NCI-H510A treated with DMSO at 0.1 percent for 48 hours (cell line): ENCODE data around the gene GAB2.
A peak's percentile ranks its signal among the peaks of the same experiment; 100 is the strongest.

ENCODE experiments used
- DNase-seq: peaks from one replicate; lab custom pipeline; 2025; lab: John Stamatoyannopoulos, UW

GAB2 gene

DNA sequence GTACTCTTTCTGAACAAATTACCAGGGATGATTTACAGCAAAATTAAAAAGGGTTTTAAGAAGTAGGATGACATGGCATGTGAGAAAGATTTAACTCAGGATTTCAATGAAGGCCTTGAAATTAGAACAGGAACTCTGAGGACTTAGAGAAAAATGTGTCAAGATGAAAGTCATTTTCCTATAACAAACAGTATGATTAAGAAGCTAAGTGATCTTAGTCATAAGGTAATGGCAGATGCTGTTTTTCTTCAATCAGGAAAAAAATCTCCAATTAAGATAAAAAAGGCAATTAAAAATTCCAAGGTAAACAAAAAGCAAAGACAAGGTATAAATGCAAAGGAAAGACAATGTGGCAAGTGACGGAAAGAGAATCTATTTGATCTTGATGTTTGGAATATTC, 73.5 kb downstream of the GAB2 start:
- DNase-seq = no peak

GRCh38 chr11:78343303-78343702, 74.3 kb downstream of the GAB2 start:
- DNase-seq = no peak

DNA sequence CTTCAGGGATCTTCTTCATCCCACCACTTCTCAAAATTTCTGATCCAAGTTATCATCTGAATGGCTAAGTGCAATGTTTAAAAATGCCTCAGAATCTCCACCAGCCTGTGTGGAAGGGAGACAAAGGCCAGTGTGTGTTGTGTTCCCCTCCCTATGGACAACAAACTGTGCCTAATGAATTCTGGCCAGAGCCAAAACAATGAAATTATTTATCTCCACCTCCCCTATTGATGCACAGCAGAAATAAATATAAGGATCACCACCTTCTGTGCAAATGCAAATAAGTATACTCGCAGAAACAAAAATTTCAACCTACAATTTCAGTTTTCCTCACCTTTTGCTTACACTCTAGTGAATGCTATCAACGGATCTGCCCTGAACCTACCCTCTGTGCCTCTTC, 75.8 kb downstream of the GAB2 start:
- no peak for DNase-seq

DNA sequence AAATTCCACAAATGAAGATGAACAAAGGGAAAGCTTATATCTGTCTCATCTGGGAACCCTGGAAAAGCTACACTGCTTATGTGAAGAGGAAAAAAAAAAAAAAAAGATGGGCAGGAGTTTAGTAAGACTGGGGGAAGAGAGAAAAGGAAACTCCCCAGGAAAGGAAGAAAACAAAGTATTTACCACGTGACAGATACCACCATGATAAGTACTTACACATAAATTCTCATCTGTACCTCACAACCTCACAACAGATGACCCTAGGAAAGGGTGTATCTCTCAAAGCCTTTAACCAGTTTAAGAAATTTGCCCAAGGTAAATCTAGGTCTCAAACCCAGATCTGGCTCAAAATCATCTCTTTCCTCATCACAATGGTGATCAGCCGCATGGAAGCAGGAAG, 77.1 kb downstream of the GAB2 start:
- DNase-seq = no peak

DNA sequence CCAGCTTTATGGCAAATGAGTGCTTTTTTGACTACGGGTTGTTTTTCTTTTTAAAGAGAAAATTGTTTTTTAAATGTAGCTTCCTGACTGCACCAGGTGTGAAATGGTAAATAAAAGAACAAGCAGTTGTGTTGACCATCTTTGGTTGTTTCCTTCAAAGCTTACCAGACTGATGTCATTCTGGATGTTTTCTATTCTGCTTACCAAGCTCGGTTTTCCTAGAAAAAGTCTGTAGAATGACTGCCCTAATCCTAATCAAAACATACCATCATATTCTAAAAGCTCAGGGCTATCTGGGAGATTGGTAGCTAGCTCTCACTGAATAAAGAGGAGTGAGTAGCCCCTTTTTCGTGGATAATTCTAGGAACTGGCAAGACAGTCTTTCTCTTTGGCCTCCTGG, 77.7 kb downstream of the GAB2 start:
- no peak for DNase-seq

- peak; percentile 8 for DNase-seq
Observed at GRCh38 chr11:78339483-78339882, 78.1 kb downstream of the GAB2 start.

DNA sequence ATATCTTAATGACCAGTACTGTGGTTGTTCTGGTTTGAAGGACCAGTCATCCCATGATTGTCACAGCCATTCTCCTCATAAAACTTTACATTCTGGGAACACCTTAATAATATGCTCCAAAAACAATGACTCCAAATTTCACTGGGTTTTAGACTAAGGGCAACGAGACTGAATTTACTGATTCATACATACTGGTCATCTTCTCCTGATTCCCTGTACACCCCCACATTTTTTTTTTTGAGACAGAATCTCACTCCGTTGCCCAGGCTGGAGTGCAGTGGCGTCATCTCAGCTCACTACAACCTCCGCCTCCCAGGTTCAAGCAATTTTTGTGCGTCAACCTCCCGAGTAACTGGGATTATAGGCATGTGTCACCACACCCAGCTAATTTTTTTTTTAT, 78.9 kb downstream of the GAB2 start:
- DNase-seq = no peak

- no peak for DNase-seq
Observed at GRCh38 chr11:78338138-78338537, 79.5 kb downstream of the GAB2 start.

- DNase-seq = no peak
Observed at GRCh38 chr11:78337554-78337924, 80.1 kb downstream of the GAB2 start.

DNA sequence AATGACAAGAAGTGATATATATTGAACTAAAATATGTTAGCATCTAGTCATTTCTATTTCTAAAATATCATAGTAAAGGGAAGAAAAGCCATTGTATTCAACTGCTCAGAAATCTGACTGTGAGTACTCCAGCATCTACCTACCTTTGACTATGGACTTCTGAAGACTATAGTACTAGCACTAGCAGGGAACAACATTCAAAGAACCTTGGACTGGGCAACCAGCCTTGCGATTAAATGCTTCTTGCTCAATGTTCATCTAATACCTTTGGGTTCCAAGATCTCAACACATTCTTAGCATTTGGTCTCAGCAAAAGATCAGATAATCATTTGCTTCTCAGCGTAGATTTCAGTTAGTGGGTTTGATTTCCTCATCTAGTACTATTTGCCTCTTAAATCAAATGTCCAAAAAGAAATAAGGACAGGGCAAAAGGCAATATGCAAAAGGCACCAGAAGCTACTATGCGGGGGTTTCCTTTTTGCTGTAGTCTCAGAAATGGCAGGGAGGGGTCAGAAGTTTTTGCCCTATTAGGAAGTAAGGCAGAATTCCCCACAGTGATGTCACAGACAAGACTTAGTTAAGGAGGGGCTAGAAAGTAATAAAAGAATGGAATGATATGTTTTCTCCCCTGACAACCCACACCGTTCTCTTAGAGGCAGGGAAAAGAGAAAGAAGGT, 80.6 kb downstream of the GAB2 start:
- DNase-seq = no peak

DNA sequence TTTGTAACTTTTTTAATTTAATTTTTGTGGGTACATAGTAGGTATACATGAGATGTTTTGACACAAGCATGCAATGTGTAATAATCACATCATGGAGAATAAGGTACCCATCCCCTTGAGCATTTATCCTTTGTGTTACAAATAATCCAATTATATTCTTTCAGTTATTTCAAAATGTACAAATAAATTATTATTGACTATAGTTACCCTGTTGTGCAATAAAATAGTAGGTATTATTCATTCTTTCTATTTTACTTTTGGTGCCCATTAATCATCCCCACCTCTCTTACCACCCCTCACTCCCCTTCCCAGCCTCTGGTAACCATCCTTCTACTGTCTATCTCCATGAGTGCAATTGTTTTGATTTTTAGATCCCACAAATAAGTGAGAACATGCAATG, 83.5 kb downstream of the GAB2 start:
- DNase-seq = no peak

DNA sequence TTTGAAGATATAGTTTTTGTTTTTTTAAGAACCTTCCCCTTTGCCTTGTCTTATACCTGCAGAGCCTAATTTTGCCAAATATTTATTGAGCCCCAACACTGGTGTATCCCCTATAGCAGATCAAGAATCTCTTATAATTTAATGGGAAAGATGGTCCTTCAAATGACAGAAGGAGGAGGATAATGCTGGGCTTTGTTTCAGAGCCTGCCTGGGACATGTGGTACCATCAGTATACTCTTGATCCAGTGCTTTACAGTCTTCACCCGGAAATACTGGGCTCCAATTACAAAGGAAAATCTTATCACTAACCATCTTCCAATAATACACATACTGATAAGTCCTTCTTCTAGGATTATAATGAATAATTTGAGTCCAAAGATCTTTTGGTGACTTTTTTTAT, 84.7 kb downstream of the GAB2 start:
- DNase-seq = no peak

DNA sequence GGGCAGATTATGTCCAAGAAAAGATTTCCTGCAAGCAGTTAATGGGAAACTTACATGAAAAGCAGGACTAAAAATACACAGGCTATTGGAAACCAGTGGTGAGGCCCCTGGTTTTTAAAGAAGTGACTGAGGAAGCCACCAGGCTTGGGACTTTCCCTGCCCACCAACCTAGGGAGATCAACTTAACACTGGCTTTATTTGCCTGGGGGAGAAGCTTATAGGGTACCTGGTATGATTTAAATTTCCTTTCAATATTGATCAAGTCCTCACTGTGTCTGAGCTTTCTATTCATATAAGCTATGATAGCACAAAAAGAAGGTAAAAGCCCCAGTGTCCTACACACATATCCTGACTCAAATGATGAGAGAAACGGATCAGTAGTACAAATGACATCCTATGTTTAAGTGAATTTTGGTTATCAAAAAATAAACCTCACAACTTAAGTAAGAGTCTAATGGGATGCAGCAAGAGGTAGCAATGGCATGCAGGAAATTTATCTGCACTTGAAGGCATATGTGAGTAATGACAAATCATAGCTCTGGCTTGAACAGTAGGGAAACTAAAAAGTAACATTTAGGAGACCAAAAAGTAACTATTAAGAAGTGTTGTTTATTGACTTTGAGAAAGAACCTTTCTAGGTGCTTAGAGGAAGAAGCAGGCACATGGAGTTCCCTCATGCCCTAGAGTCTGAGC, 85.3 kb downstream of the GAB2 start:
- no peak for DNase-seq

DNA sequence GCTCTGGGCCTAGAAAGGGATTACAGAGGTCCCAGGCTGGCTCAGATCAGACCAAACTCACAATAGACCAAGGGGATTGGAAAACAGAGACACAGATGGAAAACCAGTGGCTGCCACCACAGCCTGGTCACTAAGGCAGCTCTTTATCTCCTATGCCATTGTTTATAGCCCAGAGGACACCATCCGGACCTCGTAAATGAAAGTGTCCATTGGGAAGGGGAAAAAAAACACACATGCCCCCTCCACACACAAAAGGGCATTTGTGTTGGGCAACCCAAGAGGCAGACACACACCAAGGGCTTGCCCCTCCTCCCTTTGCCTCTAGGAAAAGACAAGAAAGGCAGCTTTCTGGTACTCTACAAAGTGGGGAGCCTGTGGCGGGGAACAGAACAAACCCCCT, 85.9 kb downstream of the GAB2 start:
- no peak for DNase-seq

DNA sequence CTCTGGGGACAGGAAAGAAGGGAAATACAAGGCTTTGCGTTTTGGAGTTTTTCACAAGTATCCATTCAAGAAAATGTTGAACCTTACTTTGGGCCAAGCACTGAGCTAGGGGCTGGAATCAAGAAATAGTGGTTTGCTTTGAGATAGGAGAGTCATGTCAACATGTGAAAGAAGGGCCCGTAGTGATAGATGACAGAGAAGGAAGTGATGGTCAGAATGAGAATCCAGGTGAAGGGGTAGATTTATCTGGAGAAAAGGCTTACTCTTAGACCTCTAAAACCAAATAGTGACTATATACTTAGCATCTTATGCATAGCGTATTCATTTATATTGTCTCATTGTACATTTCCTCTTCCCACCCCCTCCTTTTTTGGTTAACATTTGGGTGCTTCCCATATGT, 87.3 kb downstream of the GAB2 start:
- DNase-seq = no peak

DNA sequence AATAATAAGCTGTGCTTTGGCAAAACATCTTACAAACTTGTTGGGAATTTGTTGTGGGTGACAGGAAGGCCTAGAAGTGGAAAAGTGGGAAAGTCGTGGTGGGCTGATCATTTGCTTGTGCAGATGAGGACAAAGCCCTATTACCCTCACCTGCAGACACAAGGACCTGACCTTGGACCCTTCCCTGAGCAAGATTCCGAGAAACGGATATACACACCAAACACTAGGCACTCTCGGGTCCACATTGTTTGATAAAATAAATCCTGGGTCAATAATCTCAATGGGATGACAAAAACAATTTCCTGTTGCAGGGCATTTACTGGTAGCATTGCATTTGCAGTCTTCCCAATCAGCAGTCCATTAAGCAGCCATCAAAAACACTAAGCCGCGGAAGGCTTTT, 89.7 kb downstream of the GAB2 start:
- no peak for DNase-seq

- no peak for DNase-seq
Observed at GRCh38 chr11:78325274-78325781, 92.3 kb downstream of the GAB2 start.

GRCh38 chr11:78323363-78323762, 94.3 kb downstream of the GAB2 start:
- no peak for DNase-seq

GRCh38 chr11:78319453-78319955, 98.1 kb downstream of the GAB2 start:
- DNase-seq = no peak

- DNase-seq = no peak
Observed at GRCh38 chr11:78318321-78319114, 99.1 kb downstream of the GAB2 start.

- DNase-seq = no peak
Observed at GRCh38 chr11:78315724-78316123, 101.9 kb downstream of the GAB2 start.

DNA sequence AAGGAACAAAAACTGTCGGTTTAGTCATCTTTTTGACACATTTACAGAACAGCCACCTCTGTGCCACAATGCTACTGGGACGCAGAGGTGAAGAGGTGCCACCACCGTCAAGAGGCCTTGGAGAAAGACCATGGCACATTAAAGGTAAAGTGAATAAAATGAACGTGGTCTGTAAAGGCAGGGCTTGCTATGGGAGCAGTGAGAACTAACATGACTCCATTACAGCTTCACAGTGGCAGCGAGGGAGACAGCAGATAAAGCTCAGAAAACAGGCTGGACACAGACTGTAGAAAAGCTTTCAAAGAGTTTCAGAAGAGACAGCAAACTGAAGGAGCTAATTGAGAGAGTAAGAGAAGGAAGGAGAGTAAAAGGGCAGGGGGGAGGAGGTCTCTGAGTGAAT, 102.9 kb downstream of the GAB2 start:
- no peak for DNase-seq

- DNase-seq = no peak
Observed at GRCh38 chr11:78313898-78314297, 103.7 kb downstream of the GAB2 start.
